NCI-H2196 treated with DMSO at 0.1 percent for 48 hours (cell line): ENCODE measurements around the gene BNC2.

ENCODE experiments used
- DNase-seq: peaks from one replicate; lab custom pipeline; 2025; ENCODE audit not compliant: unreplicated experiment; lab: John Stamatoyannopoulos, UW

Gene BNC2

DNA sequence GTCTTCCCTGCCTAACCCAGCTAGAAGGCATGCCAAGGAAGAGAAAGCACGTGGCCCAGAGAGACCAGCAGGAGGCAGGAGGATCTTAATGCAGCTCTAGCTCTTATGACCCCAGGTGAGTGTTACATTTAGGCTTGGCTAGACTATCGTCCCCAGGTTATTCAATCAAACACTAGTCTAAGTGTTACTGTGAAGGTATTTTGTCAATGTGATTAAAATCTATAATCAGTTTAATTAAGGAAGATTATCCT is 483.7 kb downstream of the BNC2 start:
- DNase-seq, result no peak

DNA sequence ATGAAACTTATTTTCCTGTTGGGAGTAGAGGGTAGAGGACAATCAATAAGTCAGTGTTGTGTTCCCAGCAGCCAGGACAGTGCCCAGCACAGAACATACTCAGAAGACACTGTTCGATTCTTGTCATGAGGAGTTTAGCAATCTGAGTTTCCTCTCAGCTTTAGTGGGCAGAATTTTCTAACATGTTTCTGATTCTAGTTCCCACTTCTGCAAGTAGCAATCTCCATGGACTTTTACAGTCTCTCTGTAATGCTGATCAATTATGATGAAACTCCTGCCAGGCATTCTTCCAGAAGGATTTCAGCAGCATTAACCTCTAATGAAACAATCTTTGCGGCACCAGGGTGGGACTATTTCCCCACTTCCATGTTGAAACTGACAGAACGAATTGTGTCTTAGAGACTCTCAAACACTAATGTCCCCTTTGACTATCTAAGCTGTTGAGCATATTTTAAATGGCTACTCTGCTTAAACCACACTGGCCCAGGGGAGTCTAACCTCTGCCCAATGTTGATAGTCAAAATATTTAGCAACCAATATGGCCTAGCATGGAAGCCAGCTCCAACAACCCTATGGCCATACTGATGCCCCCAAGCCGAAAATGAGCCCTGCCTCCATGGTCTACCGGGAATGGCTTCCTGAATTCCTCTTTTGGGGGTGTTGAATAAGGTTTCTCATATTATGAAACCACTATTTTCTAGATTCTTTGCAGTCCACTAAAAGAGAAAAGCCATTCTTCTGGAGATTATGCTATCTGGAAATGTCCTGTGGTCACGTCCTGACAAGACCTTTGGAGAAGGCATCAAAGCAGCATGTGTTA is 484.3 kb downstream of the BNC2 start:
- no peak for DNase-seq

- no peak for DNase-seq
Measured at GRCh38 chr9:16385590-16385989, 484.9 kb downstream of the BNC2 start.

DNA sequence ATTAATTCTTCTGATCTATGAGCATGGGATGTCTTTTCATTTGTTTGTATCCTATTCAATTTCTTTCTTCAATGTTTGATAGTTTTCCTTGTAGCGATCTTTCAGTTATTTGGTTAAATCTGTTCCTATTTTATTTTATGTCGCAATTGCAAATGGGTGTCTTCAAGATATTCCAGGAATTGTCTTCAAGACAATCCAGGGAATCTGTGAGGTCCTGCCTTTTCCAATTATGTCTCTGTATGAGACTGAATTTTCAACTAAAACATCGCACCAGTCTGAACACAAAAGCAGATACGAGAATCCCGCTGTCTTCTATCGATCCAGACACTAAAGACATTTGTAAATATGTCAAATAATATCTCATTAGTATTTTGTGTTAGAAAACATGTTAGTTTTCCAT is 485.5 kb downstream of the BNC2 start:
- DNase-seq, result no peak

DNA sequence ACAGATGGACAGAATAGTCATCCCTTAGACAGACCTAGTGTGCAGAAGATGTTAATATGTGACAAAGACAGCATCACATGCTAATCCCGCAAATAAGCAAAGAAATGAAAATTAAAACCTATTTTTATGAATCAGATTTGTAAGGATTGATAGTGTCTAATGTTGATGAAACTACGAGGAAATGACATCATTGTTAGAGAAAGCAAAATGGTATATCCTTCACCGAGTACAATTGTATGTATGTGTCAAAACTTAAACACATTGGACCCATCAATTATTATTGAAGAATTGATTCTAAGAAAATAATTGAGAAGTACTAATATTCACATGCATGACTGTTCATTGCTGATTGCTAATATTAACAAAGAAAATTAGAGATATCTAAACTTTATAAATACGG is 493.2 kb downstream of the BNC2 start:
- no peak for DNase-seq

- no peak for DNase-seq
Measured at GRCh38 chr9:16371306-16371705, 499.2 kb downstream of the BNC2 start.

- no peak for DNase-seq
Measured at GRCh38 chr9:16370647-16371046, 499.8 kb downstream of the BNC2 start.

DNA sequence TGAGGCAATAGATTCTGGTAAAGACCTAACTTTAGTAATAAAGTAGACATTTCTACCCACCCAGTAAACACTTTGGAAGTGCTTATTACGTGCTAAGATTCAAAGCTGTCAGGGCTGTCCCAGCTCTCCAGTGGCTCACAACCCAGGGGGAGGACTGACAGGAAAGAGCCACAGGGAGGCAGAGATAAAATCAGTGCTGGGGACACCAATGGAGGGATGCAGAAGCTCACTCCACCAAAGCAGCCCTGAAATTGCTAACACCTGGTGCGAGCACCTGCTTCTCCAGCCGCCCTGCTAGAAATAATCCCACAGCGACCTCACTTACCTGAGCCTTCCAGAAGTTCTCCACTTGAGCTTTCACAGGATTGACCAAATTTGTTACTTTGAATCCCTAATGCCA is 501.0 kb downstream of the BNC2 start:
- no peak for DNase-seq

DNA sequence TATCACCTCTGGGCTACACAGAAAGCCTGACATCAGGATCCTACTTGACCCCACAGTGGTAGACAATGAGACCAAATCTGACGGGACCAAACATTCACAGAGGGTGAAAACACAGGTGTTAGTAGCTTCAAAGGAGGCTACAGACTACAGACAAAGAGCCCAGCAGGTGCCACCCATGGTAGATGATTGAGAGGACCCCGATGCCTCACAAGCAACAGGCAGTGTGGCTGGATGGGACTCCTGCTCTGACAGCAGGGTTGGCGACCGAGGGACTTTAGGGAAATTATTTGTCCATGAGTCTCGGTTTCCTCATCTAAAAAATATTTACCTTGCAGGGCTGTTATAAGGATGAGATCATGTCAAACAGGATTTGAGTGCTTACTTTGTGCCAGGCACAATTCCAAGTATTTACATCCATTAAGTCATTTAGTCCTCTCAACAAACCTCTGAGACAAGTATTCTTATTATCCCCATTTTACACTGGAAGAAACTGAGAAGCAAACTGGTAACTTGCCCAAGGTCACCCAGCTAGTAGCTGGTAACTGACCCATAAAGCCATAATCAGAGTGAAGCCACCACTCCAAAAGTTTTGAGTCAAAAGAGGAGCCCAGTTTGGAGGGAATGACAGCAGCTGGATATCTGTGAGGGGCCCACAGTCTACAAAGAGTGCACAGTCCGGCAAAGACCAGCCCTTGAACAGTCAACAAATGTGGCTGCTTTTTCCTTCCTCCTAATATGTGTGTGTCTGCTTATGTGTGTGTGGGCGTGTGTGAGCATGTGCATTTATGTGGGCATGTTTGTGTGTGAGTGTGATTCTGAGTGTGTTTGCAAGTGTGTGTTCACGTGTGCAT is 502.0 kb downstream of the BNC2 start:
- DNase-seq, result no peak

- no peak for DNase-seq
Measured at GRCh38 chr9:16367605-16368231, 502.8 kb downstream of the BNC2 start.

DNA sequence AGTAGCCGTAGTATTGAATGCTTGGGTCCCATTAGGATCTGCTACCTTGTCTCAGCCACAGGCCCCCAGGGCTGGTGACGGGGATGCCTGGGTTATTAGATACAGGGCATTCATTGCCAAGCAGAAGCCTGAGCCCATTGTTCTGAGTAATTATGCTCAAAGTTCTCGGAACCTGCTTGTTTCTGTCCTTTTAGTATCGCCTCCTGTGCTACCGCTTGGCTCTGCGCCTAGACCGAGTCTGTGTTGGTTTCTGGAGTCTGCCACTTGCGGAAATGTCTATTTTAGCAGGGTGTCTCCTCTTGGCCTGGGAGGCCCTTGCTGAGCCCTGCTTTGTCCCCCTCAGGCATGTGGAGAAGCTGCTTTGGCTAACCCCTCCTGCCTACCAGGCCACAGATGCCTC is 506.1 kb downstream of the BNC2 start:
- no peak for DNase-seq

DNA sequence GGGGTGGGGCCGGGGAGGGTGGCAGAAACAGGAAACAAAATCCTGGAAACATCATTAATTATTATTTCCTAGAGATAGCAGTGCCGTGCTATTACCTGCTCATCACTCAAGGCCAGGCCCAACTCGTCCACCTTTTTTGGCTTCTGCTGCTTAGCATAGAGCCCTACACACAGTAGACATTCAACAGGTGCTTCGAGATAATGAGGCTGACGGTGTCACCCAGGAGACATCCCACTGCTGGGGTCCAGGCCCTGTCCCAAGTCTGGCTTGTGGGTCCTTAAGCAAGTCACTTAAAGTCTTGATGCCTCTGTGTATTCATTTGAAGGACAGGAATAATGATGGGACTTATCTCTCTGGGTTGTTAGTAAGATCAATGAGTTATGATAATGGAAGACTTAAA is 506.6 kb downstream of the BNC2 start:
- no peak for DNase-seq

- no peak for DNase-seq
Measured at GRCh38 chr9:16363073-16363781, 507.2 kb downstream of the BNC2 start.

DNA sequence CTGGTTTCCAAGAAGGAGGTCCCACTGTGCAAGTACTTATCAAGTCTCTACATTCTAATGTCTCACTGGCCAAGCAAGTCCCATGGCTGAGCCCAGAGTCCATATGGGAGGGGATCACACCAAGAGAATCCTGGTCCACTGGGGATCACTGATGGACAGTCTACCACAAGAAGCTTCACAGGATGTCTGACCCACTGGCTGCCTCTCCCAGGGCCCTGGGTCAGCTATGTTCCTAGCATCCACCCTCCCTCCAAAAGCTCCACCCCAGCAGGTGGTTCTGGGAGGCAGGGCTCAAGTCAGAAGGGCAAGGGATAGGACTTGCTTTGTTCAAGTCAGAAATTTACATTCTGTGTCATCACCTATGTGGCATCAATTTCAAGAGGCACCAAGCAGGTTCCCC is 508.5 kb downstream of the BNC2 start:
- no peak for DNase-seq

- DNase-seq, result no peak
Measured at GRCh38 chr9:16361118-16361517, 509.4 kb downstream of the BNC2 start.

DNA sequence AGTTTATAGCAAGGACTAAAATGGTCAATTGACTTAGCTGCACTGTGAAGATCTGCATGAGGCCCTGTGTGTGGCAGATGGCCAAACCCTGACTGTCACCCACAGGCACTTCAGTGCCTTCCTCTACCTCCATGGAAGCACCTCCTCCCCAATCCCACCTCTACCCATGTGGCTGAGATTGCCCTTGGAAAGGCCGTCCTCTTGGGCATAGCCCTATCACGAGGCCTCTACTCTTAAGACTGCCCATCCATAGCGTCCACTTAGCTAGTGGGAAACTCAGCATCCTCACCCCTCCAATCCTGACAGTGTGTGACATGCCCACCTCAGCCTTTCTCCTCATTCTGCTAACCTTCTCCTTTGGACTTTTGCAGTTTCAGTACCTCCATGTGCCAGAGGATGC is 510.2 kb downstream of the BNC2 start:
- DNase-seq, result no peak
